Sigmoid colon (tissue), 4 donors: Measurements from ENCODE around the gene TRIL.

ENCODE experiments used
- POLR2A ChIP-seq, 2 donors: fragments of 450-650 bp; IDR thresholded peaks; one replicate each; pipeline ENCODE4 v1.6.1; 2016; ENCODE audit warnings: antibody characterized with exemption in 2 of 2, mild to moderate bottlenecking in 2 of 2, moderate library complexity in 2 of 2
- POLR2AphosphoS5 ChIP-seq, 4 donors: sonication (generic); formaldehyde crosslinking; IDR thresholded peaks; one replicate each; pipeline ENCODE4 v1.6.1; 2017; ENCODE audit warnings: antibody characterized with exemption in 4 of 4

GRCh38 chr7:28999895-29000716 lies 42.0 kb upstream of the TRIL start:
- TF ChIP-seq POLR2A (IDR thresholded peaks at IDR 0.05) (no peak), POLR2AphosphoS5 (IDR thresholded peaks at IDR 0.05) (no peak)
